Activated CD4-positive, CD25-positive, alpha-beta regulatory T cell treated with anti-CD3 and anti-CD28 coated beads, Interleukin-2, amount 50 U/mL, for 72 hours (primary cell): Measurements from ENCODE around the gene PIK3R2.
A peak's percentile ranks its signal among the peaks of the same experiment; 100 is the strongest.

Source experiments
- DNase-seq: peaks from one replicate; pipeline ENCODE4 v3.0.0; 2021

PIK3R2 gene

DNA sequence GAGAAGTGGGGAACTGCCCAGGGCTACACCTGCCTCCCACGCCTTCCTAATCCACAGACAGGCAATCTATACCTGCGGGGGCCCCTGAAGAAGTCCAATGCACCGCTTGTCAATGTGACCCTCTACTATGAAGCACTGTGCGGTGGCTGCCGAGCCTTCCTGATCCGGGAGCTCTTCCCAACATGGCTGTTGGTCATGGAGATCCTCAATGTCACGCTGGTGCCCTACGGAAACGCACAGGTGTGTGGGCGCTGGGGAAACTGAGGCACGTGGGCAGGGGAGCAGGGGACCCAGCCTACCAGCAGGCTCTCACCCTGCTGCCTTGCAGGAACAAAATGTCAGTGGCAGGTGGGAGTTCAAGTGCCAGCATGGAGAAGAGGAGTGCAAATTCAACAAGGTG is 22.0 kb downstream of the PIK3R2 start:
- DNase-seq = no peak

DNA sequence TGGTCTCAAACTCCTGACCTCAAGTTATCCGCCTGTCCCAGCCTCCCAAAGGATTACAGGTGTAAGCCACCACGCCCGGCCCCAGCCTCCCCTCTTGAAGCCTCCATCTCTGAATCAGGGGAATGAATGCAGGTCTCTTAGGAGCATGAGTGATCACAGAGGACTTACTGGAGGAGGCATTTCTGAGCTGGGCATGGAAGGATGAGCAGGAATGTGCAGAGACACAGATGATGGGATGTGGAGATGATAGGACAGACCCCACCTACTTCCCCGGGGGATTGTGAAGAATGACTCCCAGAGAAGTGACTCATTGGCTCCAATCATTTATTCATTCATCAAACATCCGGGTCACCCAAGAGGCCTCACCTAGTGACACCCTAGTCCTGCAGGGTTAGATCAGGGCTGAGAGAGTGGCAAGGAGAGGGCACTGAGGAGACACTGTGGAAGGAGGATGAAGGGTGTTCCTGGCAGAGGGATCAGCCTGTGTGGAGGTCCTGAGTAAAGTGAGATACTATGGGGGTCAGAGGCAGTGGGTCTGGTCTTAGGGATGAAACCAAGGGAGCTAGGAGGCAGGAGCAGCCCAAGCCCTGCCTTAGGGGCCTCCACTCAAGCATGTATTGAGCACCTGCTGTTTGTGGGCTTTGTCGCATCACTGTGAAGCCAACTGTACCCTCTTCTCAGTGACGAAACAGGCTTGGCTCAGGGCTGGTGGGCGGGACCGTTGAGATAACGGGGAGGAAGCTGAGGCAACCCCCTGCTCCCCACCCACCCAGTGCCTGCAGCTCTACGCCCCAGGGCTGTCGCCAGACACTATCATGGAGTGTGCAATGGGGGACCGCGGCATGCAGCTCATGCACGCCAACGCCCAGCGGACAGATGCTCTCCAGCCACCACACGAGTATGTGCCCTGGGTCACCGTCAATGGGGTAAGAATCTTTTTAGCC is 23.7 kb downstream of the PIK3R2 start:
- no peak for DNase-seq

DNA sequence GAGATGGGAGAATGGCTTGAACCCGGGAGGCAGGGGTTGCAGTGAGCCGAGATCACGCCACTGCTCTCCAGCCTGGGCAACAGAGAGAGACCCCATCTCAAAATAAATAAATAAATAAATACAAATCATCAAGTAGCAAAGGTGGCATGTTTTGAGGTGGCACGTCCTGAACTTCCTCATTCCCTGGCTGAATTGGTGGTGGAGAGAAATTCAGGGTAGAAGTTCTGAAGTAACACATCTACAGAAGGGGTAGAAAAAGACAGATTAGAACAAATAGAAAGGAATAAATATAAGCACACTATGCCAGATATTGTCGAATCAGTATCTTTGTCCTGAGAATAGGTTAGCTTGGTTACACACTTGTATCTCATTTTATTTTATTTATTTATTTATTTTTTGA is 27.0 kb downstream of the PIK3R2 start:
- DNase-seq = no peak

DNA sequence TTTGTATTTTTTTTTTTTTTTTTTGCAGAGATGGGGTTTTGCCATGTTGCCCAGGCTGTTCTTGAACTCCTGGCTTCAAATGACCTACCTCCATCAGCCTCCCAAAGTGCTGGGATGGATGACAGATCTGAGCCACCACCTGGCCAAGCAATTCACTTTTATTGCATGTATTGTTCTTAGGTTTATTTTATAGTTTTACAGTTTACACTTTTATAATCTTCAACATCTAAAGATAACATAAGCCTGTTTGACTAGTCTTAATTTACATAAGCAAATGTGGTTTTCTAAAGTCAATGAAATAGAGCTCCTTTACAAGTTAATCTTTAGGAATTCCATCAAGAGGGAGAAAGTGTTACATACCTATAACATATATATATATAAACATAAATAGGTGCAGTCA is 30.6 kb downstream of the PIK3R2 start:
- no peak for DNase-seq

DNA sequence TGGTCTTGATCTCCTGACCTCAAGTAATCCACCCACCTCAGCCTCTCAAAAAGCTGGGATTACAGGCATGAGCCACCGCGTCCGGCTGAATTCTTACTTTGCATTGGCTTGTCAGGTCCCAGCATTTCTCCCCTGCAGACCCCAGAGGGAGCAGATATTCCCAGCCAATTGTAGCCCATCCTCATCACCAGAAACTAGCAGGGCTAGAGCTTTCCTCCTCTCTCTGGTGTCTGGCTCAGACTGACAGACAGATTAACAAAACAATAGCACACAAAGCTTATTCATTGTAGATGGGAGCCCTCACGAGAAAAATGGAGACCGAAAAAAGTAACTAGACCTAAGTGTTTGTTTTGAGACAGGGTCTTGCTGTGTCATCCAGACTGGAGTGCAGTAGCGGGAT is 32.6 kb downstream of the PIK3R2 start:
- no peak for DNase-seq

DNA sequence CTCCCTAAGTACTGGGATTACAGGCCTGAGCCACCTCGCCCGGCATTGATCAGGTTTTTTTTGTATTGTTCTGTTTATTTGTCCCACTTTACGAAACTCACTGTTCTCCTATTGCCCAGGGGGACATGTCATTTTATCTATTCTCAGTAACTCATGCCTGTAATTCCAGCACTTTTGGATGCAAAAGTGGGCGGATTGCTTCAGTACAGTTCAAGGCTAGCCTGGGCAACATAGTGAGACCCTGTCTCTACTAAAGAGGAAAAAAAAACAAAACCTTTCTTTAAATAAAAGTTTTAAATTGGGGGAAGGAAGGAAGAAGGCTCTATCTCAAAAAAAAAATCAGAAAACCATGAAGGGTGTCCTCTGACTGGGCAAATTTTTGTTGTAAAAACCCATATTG is 37.3 kb downstream of the PIK3R2 start:
- no peak for DNase-seq

DNA sequence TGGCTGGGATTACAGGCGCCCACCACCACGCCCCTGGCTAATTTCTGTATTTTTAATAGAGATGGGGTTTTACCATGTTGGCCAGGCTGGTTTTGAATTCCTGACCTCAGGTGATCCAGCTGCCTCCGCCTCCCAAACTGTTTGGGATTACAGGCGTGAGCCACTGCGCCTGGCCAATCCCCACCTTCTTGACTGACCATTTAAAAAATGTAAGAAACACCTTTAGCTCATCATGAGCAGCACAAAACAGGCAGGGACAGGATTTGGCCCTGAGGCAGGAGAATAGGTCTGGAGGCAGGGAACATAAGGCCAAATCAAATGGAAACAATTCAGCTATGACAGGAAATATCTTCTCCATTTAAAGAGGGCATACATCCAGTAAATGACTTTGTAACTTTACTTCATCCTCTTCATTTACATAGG is 38.7 kb downstream of the PIK3R2 start:
- DNase-seq = no peak

DNA sequence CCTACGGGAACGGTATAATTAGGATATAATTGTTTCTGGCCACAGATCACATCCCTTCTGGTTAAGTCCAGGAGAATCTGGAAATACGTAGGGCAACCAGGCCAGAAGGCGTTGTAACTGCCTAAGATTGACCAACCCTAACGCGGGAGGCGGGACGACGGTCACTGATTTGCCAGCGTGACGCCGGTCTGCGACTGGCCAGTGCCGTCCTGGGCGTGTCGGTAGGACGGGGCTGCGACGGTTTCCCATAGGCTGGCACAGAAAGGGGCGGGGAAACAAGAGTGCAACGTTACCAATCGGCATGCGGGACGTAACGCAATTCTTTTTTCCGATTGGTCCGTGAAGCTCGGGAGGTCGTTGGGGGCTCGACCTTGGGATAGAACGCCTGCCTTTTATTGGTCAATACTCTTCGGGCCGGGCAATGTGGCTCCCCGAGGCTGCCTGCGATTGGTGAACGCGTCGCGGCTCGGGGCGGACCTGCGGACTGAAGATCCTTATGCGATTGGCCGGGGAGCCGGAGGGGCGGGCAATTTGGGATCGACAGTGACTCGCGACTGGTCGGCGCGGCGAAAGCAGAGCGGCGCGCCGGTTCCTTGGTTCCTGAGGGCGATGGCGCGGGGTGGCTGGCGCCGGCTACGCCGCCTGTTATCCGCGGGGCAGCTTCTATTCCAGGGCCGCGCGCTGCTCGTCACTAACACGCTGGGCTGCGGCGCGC is 39.9 kb downstream of the PIK3R2 start, which contains the start of gene MPV17L2:
MPV17L2 (plus strand) TSS at position 546 of the 715 bp plus-strand sequence; CDS start at position 610, 64 bp downstream.
- DNase-seq = peak; percentile 96

DNA sequence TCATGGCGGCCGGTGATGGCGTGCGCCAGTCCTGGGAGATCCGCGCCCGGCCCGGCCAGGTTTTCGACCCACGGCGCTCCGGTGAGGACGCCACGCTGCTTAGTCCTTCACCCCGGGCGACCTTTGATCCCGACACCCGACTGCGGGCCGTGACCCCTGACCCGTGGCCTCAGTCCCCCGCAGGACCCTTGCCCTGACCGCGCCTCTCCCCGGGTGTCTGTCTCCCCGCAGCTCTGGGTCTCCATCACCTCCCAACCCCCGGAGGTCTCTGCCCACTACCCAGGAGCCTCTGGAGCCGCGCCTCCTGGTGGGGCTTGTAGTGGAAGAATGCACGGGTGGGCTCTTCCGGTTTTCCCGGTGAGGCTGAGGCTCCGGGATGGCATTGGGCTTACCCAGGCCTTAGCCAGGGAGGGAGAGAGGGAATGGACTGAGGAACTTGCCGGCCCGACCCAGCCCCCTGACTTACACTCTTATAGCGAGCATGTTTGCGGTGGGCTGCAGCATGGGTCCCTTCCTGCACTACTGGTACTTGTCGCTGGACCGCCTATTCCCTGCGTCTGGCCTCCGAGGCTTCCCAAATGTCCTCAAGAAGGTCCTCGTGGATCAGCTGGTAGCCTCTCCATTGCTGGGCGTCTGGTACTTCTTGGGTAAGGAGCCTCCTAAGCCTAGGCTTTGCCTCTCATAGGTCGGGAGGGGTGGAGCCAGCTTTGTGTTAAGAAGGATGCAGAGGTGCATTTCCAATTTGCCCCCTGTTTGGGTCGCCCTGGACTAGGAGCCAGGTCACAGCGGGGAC is 40.6 kb downstream of the PIK3R2 start:
- DNase-seq = no peak

DNA sequence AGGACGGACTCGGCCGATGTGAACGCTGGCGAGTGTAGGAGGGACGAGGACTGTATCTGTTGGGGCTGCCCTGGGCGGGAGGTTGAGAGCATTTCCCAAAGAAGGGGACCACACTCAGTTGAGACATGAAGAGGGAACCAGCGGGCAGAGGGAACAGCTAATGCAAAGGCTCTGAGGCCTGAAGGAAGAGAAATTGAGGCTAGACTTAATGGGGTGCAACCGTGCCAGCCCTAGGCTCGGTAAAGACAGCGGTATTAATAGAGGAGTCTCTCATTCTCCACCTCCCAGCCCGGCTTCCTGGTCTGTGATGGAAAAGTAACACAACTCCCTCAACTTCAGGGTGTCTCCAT is 41.2 kb downstream of the PIK3R2 start:
- DNase-seq = no peak

DNA sequence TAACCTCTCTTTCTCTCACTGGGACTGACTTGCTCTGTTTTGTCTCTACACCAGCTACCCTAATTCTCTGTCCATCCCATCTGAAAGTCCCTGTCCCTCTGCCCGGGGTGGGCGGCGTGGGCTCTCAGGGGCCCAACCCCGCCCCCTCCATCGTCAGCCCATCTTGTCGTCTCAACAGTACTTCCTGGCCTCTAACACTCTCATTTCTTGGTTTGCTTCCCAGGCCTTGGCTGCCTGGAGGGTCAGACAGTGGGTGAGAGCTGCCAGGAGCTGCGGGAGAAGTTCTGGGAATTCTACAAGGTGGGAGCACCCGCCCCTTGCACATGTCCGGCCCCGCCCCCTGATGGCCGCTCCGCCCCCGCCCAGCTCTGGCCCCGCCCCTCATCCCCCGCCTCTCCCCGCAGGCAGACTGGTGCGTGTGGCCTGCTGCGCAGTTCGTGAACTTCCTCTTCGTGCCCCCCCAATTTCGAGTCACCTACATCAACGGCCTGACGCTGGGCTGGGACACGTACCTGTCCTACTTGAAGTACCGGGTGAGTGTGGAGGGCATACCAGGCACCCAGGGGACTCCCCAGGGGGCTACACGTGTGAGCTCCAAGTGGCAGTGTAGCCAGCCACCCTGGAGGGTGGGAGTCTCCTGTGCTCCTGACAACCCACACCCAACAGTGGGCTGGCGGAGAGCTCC is 41.7 kb downstream of the PIK3R2 start:
- no peak for DNase-seq

DNA sequence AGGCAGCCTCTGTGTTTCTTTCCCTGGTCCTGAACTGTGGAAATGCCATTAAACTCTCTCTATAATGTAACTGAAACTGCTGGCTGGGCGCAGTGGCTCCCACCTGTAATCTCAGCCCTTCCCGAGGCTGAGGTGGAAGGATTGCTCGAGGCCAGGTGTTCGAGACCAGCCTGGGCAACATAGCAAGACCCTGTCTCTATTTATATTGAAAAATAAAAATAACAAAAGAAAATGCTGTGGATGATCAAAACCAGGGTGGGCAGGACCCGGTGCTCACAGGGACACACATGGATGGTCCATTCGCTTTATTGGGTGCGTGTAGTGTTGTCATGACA is 43.5 kb downstream of the PIK3R2 start:
- DNase-seq = no peak

DNA sequence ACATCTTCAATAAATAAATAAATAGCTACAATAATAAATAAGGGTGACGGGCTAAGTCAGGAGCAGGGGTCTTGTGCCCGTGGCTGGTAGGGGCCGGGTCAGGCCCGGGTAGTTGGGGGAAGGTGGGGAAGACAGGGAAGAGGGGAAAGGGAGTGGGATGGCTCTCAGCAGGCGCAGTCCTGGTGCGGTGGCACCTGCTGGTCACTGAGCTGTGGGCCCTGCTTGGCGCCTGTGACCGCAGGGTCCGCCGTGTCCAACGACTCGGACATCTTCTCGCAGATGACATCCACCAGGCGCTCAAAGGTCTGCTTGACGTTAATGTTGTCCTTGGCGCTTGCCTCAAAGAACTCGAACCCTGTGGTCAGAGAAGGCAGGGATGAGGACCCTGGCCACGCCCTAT is 44.3 kb downstream of the PIK3R2 start:
- no peak for DNase-seq

DNA sequence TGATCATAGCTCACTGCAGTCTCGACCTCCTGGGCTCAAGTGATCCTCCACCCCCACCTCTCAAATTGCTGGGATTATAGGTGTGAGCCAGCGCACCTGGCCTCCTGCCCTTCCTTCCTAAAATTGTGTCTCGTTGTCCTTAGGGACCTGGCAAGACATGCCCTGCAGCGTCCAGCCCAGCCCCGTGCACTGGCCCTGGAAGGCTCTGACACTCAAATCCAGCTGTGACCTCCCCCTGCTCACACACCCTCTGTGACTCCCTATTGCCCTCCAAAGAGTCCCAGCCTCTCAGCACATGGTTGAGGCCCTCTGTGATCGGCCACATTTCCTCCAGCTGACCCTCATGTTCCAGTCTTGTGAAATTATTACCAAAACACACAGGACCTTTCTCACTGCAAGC is 45.0 kb downstream of the PIK3R2 start:
- no peak for DNase-seq

DNA sequence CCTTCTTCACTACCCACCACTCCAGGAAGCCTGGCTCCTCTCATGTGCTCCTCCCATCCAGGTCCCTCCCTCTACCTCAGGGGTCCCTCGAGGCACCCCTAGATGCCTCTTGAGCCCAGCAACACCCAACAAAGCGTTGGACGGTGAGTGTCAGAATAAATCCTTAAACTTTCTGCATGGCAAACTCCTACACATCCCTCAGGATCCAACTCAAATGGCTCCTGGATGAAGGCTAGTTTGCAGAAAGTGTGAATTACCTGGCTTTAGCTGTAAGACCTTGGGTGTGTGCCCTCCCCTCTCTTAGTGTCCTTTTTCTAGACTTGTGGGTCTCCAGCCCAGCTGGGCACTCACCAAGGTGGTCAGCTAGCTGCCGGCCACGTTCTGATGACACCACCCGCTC is 45.4 kb downstream of the PIK3R2 start:
- no peak for DNase-seq

DNA sequence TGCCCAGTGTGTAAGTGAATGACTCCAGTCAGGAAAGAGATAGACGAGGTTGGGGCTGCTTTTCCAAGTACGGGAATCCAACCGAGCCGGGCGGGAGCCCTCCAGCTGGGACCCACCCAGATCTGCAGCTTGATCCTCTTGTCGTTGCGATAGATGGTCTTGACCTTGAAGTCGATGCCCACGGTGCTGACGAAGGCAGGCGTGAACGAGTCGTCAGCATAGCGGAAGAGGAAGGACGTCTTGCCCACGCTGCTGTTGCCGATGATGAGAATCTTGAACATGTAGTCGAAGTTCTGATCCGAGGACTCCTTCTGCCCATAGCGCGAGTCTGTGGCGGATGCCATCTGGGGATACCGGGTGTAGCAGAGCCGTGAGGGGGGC is 49.4 kb downstream of the PIK3R2 start:
- DNase-seq = no peak

DNA sequence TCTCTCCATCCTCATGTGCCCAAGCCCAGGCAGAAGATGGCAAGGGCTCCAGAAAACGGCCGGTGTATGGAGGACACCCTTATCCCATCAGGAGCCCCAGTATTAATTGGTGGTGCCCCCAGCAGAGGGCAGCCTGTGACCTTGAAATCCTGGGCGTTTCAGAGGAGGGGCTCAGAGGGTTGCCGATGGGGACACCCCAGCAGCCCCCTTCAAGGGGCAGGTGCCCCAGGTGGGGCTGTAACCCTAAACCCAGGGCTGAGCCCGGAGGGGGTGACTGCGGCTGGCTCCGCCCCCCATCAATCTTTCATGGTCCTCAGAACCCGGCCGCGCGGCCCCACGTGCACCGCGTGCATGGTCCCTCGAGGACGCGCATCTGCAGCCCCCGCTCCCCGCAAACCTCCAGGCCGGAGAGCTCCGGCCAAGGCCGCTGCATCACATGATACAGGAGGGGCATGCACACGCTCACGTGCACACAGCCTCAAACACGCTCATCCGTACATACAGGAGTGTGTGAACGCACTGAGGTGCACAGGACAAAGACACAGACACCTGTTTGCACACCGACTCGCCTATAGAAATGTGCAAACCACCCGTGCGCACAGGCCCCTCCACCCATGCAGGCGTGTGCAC is 49.9 kb downstream of the PIK3R2 start:
- DNase-seq = no peak

DNA sequence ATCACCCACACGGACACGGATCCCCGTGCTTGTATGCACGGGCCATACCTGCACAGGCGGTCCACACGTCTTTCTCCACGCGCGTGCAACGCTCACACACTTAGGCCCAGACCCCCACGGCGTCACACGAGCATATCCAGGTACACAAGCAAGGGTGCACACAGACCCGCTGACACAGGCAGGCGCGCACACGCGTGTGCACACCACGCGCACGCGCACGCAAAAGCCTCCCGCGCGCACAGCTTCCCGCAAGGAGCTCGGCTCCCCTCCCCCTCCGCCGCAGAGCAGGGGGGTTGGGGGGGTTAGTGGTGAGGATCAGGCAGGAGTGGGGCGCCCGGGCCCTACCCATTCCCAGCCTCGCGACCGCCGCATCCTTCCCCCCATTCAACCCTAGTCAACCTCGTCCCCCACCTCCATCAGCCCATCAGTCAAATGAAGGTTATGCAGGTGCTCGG is 50.5 kb downstream of the PIK3R2 start:
- DNase-seq = no peak

DNA sequence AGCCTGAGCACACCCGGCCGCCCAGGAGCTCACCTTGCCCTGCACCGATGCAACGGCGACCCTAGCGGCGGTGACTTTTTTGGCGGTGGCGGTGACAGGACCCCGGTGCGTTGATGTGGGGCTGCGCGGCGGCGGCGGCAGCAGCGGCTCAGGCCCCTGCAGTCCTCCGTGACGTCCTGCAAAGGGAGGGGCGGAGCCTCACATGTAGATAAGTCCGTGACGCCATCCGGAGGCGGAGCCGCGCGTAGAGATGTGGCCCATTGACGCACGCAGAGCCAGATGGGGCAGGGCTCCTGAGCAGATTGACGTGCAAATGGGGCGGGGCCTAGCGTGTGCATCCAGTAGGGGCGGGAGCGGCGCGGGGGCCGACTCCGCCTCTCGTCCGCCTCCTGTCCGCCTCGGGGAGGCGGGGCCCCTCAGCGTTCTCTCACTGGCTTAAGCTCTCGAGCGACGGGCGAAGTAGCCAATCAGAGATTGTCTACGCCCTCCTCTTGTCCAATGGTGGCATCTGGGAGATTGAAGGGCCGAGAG is 51.0 kb downstream of the PIK3R2 start, which contains the start of gene RAB3A:
RAB3A (minus strand) TSS at position 180 of the 531 bp plus-strand sequence. CDS start 1,302 bp downstream, outside the sequence.
- peak; percentile 98 for DNase-seq

DNA sequence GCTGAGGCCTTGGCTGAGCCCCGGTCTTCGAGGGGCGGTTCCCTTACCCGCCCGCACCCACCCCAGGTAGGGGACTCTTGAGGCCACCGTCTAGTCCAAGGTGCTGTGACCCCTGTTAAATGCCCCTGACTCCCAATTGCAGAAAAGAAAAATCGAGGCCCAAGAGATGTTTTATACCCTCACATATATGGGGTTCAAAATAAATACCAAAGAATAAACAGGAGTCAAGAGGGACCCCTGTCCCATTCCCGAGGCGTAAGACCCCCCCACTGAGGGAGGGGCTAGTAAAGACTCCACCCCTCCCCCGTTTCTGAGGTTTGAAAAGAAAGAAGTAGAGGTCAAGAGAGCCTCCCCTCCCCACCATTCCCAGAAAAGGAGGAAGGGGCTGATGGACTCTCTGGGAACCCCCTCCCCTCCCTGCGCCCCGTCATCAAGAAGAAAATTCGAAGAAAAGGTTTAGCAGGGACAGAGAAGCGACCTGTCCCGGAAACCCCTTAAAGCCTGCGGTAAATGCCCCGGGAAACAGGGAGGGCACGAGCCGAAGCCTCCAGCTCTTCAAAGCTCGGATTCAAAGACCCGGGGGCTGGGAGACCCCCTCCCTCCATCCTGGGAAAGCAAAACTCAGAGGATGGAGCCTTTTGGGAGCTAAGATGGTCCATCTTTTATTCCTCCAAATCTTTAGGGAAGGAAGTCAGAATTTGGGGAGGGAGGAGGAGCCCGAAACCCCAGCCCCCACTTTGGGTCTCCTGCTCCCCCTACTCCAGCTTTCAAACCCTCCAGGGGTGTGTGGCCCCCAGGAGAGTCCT is 51.6 kb downstream of the PIK3R2 start:
- peak; percentile 55 for DNase-seq
